Neutrophil (primary cell): Measurements from ENCODE around the gene CYFIP2.

Source experiments
- H3K27ac ChIP-seq: fragments of 200-600 bp; sonication (generic); 2 replicates; pipeline ENCODE4 v1.5.1; 2016; ENCODE audit warnings: mild to moderate bottlenecking, moderate library complexity
- H3K27me3 ChIP-seq: fragments of 200-600 bp; sonication (generic); 2 replicates; pipeline ENCODE4 v1.6.0; 2016; ENCODE audit warnings: mild to moderate bottlenecking
- H3K36me3 ChIP-seq: fragments of 200-600 bp; sonication (generic); 2 replicates; pipeline ENCODE4 v1.5.1; 2017
- H3K4me1 ChIP-seq, 2 experiments: fragments of 200-600 bp in 1 of 2; sonication (generic) in 1 of 2; 1 replicate in 1 of 2; 2 replicates in 1 of 2; pipeline versions ENCODE4 v1.5.1 to v1.6.1; 2013 to 2016; ENCODE audit warnings: low read depth in 1 of 2, low read length in 1 of 2, mild to moderate bottlenecking in 1 of 2, moderate library complexity in 1 of 2; ENCODE audit not compliant: control insufficient read depth in 1 of 2, insufficient read depth in 1 of 2
- H3K4me3 ChIP-seq, 2 experiments: fragments of 200-600 bp in 1 of 2; sonication (generic) in 1 of 2; 1 replicate in 1 of 2; 2 replicates in 1 of 2; pipeline ENCODE4 v1.5.1; 2013 to 2016; ENCODE audit warnings: low read depth in 1 of 2, low read length in 1 of 2, mild to moderate bottlenecking in 1 of 2, moderate library complexity in 1 of 2
- H3K9me3 ChIP-seq: fragments of 200-600 bp; sonication (generic); 2 replicates; pipeline ENCODE4 v1.5.1; 2016
- TF ChIP-seq, protein P1 (sequence below): fragments of 200-600 bp; sonication (generic); IDR thresholded peaks from 2 replicates; pipeline ENCODE4 v1.5.1; 2016; ENCODE audit warnings: antibody characterized with exemption

CYFIP2 gene

GRCh38 chr5:157348049-157348400, 82.1 kb downstream of the CYFIP2 start:
- Histone ChIP-seq H3K27me3 (no peaks in the 10 kb centered on the region), H3K27ac (no peak overlapping the region), H3K4me1 (no peaks in the 10 kb centered on the region), H3K36me3 (peaks cover 93% of the 10 kb centered on the region), H3K9me3 (no peaks in the 10 kb centered on the region), H3K4me3 (no peak overlapping the region)
- TF ChIP-seq, protein P1, sequence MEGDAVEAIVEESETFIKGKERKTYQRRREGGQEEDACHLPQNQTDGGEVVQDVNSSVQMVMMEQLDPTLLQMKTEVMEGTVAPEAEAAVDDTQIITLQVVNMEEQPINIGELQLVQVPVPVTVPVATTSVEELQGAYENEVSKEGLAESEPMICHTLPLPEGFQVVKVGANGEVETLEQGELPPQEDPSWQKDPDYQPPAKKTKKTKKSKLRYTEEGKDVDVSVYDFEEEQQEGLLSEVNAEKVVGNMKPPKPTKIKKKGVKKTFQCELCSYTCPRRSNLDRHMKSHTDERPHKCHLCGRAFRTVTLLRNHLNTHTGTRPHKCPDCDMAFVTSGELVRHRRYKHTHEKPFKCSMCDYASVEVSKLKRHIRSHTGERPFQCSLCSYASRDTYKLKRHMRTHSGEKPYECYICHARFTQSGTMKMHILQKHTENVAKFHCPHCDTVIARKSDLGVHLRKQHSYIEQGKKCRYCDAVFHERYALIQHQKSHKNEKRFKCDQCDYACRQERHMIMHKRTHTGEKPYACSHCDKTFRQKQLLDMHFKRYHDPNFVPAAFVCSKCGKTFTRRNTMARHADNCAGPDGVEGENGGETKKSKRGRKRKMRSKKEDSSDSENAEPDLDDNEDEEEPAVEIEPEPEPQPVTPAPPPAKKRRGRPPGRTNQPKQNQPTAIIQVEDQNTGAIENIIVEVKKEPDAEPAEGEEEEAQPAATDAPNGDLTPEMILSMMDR, result no peak

DNA sequence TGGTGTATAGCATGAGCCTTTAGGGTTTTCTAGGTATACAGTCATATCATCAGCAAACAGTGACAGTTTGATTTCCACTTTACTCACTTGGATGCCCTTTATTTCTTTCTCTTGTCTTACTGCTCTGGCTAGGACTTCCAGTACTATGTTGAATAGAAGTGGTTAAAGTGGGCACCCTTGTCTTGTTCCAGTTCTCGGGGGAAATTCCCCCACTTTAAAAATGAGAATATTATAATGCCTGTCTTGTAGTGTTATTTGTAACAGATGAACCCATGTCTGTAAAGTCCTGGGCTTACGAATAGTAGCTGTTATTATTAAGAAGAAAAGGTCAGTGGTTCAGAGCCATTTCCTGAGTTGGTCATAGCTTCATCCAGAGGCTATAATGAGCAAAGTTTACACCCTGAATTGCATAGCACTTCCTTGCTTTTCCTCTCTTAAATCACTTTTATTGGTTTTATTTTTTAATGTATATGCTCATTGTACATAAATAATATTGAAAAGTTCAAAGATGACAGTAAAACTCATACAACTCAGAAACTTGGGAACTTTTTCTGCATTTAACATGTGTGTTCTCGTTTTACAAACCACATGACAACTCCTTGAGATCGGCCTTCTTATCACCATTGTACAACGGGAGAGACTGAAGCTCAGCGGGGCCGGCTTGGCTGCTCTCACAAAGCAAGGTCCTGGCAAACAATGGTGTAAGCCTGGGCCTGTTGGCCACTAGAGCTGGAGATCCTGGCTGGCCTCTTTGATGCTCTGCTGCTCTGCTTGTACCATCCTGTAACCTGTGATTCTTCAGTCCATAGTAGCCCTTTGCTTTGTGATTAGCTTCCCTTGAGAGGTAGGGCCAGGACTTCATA, 85.2 kb downstream of the CYFIP2 start:
- no peaks in the 10 kb centered on the region for H3K27me3 ChIP-seq
- peaks cover 93% of the 10 kb centered on the region for H3K36me3 ChIP-seq
- no peaks in the 10 kb centered on the region for H3K9me3 ChIP-seq
- no peak overlapping the region for H3K4me3 ChIP-seq
- H3K27ac ChIP-seq, result no peak overlapping the region
- H3K4me1 ChIP-seq, result no peaks in the 10 kb centered on the region
- TF ChIP-seq, protein P1, result no peak

- no peaks in the 10 kb centered on the region for H3K27me3 ChIP-seq
- no peaks in the 10 kb centered on the region for H3K4me1 ChIP-seq
- H3K36me3 ChIP-seq, result peaks cover 93% of the 10 kb centered on the region
- no peak overlapping the region for H3K27ac ChIP-seq
- TF ChIP-seq, protein P1, result no peak
- no peaks in the 10 kb centered on the region for H3K9me3 ChIP-seq
- H3K4me3 ChIP-seq, result no peak overlapping the region
Observed at GRCh38 chr5:157351802-157352092, 85.8 kb downstream of the CYFIP2 start.

DNA sequence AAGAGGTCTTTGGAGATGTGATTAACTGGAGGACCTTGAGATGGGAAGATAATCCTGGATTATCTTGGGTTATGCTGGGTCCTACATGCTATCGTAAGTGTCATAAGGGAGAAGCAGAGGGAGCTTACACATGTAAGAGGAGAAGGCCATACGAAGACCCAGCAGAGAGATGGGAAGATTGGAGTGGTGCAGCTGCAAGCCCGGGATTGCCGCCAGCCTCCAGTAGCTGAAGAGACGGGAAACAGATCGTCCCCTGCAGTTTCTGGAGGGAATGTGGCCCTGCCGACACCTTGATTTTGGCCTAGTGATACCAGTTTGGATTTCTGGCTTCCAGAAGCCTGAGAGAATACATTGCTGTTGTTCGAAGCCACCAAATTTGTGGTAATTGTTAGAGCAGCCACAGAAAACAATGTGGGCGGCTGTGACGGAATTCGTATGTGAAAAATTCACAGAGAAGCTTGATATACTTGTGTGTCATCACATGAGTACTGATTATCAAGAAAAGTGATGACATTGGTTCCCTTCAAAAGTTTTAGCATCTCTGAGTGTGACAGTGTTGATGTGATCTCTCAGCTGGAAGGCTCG, 86.9 kb downstream of the CYFIP2 start:
- Histone ChIP-seq H3K9me3 (no peaks in the 10 kb centered on the region), H3K27ac (no peak overlapping the region), H3K4me1 (no peaks in the 10 kb centered on the region), H3K36me3 (peaks cover 91% of the 10 kb centered on the region), H3K4me3 (no peak overlapping the region), H3K27me3 (no peaks in the 10 kb centered on the region)
- TF ChIP-seq, protein P1, result no peak

GRCh38 chr5:157354800-157355199, 88.9 kb downstream of the CYFIP2 start:
- Histone ChIP-seq H3K4me3 (no peak overlapping the region), H3K9me3 (no peaks in the 10 kb centered on the region), H3K4me1 (no peaks in the 10 kb centered on the region), H3K27ac (no peak overlapping the region), H3K27me3 (no peaks in the 10 kb centered on the region), H3K36me3 (peaks cover 94% of the 10 kb centered on the region)
- TF ChIP-seq, protein P1, result no peak
